Activated naive CD4-positive, alpha-beta T cell treated with anti-CD3 and anti-CD28 coated beads, Interleukin-2, amount 50 U/mL, for 16 hours (primary cell): Measurements from ENCODE around the gene SASH3.

ENCODE experiments used
- DNase-seq: peaks from one replicate; pipeline ENCODE4 v3.0.0-alpha.2; 2020

The SASH3 gene

GRCh38 chrX:129760155-129760554, 19.6 kb upstream of the SASH3 start:
- no peak for DNase-seq

GRCh38 chrX:129760981-129761380, 18.8 kb upstream of the SASH3 start:
- DNase-seq: no peak

GRCh38 chrX:129761596-129761995, 18.2 kb upstream of the SASH3 start:
- no peak for DNase-seq

- no peak for DNase-seq
Observed at GRCh38 chrX:129762448-129762847, 17.3 kb upstream of the SASH3 start.

- no peak for DNase-seq
Observed at GRCh38 chrX:129763666-129764065, 16.1 kb upstream of the SASH3 start.

- no peak for DNase-seq
Observed at GRCh38 chrX:129768186-129768585, 11.6 kb upstream of the SASH3 start.

- DNase-seq: no peak
Observed at GRCh38 chrX:129768586-129769466, 10.9 kb upstream of the SASH3 start.

- peak; percentile 66 for DNase-seq
Observed at GRCh38 chrX:129769467-129770154, 10.1 kb upstream of the SASH3 start.

- DNase-seq: peak; percentile 21
Observed at GRCh38 chrX:129771266-129771995, 8.3 kb upstream of the SASH3 start.

- DNase-seq: no peak
Observed at GRCh38 chrX:129772796-129773431, 6.8 kb upstream of the SASH3 start.

- DNase-seq: peak; percentile 25
Observed at GRCh38 chrX:129773649-129774458, 5.9 kb upstream of the SASH3 start.

- DNase-seq: peak; percentile 66
Observed at GRCh38 chrX:129777218-129778030, 2.3 kb upstream of the SASH3 start.

- no peak for DNase-seq
Observed at GRCh38 chrX:129779086-129779672, 570 bp upstream of the SASH3 start.

- DNase-seq: no peak
Observed at GRCh38 chrX:129780441-129781105, 824 bp downstream of the SASH3 start.

- DNase-seq: peak; percentile 80
Observed at GRCh38 chrX:129781134-129781672, 1.5 kb downstream of the SASH3 start.

GRCh38 chrX:129781680-129782495, 2.1 kb downstream of the SASH3 start:
- peak; percentile 47 for DNase-seq

- no peak for DNase-seq
Observed at GRCh38 chrX:129782706-129783105, 3.0 kb downstream of the SASH3 start.

- DNase-seq: peak; percentile 27
Observed at GRCh38 chrX:129783291-129783713, 3.6 kb downstream of the SASH3 start.

GRCh38 chrX:129784371-129784770, 4.6 kb downstream of the SASH3 start:
- DNase-seq: no peak
